Body of pancreas (tissue), 4 donors: ENCODE data around the gene MLLT11.

Experiments used
- CTCF ChIP-seq, 7 experiments: fragments of 450-650 bp in 4 of 7; fragments of 200-600 bp in 3 of 7; sonication (generic) in 3 of 7; IDR thresholded peaks; one replicate each; pipeline ENCODE4 v1.5.1; 2016 to 2019; ENCODE audit warnings: antibody characterized with exemption in 7 of 7
- POLR2A ChIP-seq, 3 donors: fragments of 450-650 bp; IDR thresholded peaks; one replicate each; pipeline ENCODE4 v1.6.1; 2016; ENCODE audit warnings: antibody characterized with exemption in 3 of 3, mild to moderate bottlenecking in 2 of 3

GRCh38 chr1:151055581-151055980, 4.6 kb upstream of the MLLT11 start:
- TF ChIP-seq CTCF (IDR thresholded peaks at IDR 0.05) (no peak), POLR2A (IDR thresholded peaks at IDR 0.05) (no peak)
